H1 (cell line): ENCODE measurements around the gene ZGRF1.
A peak's percentile ranks its signal among the peaks of the same experiment; 100 is the strongest.

Source experiments
- CEBPB ChIP-seq: IDR thresholded peaks from 2 replicates; pipeline ENCODE4 v1.6.1; 2012; ENCODE audit warnings: low read depth, low read length
- EZH2 ChIP-seq: fragments of 200-600 bp; sonication (generic); IDR thresholded peaks from 2 replicates; pipeline ENCODE4 v1.7.1; 2012; ENCODE audit warnings: low read depth, mild to moderate bottlenecking, moderate library complexity, low read length, inconsistent platforms; ENCODE audit not compliant: severe bottlenecking
- POLR2A ChIP-seq, 2 experiments: IDR thresholded peaks; 1 replicate in 1 of 2; 2 replicates in 1 of 2; pipeline ENCODE4 v1.6.1; 2011; ENCODE audit warnings: low read depth in 2 of 2, low read length in 2 of 2, mild to moderate bottlenecking in 2 of 2; ENCODE audit errors: control extremely low read depth in 1 of 2
- POLR2AphosphoS5 ChIP-seq: IDR thresholded peaks from 2 replicates; pipeline ENCODE4 v1.6.1; 2011; ENCODE audit warnings: low read depth, low read length
- SIRT6 ChIP-seq: IDR thresholded peaks from one replicate; pipeline ENCODE4 v1.7.1; 2012; ENCODE audit warnings: low read length, inconsistent platforms
- SP1 ChIP-seq: IDR thresholded peaks from 2 replicates; pipeline ENCODE4 v1.6.1; 2011; ENCODE audit warnings: low read depth, low read length
- TAF1 ChIP-seq: IDR thresholded peaks from 2 replicates; pipeline ENCODE4 v1.6.1; 2011; ENCODE audit warnings: mild to moderate bottlenecking, low read depth, low read length
- TBP ChIP-seq: IDR thresholded peaks from 2 replicates; pipeline ENCODE4 v1.6.1; 2011; ENCODE audit warnings: low read depth, low read length, improper control_type of control experiment
- ZNF274 ChIP-seq: IDR thresholded peaks from 2 replicates; pipeline ENCODE4 v1.7.0; 2012; ENCODE audit warnings: low read length, borderline replicate concordance; ENCODE audit errors: extremely low read depth
- TF ChIP-seq, protein P1 (sequence below), 3 experiments: IDR thresholded peaks; 1 replicate in 2 of 3; 2 replicates in 1 of 3; pipeline versions ENCODE4 v1.5.1 to v1.6.1; 2011; ENCODE audit warnings: low read length in 3 of 3, mild to moderate bottlenecking in 3 of 3, inconsistent platforms in 2 of 3, low read depth in 1 of 3, moderate library complexity in 1 of 3; ENCODE audit not compliant: insufficient read depth in 1 of 3; ENCODE audit errors: control extremely low read depth in 1 of 3
- TF ChIP-seq, protein P2 (sequence below): IDR thresholded peaks from 2 replicates; pipeline ENCODE4 v1.6.1; 2011; ENCODE audit warnings: low read length, improper control_type of control experiment

DNA sequence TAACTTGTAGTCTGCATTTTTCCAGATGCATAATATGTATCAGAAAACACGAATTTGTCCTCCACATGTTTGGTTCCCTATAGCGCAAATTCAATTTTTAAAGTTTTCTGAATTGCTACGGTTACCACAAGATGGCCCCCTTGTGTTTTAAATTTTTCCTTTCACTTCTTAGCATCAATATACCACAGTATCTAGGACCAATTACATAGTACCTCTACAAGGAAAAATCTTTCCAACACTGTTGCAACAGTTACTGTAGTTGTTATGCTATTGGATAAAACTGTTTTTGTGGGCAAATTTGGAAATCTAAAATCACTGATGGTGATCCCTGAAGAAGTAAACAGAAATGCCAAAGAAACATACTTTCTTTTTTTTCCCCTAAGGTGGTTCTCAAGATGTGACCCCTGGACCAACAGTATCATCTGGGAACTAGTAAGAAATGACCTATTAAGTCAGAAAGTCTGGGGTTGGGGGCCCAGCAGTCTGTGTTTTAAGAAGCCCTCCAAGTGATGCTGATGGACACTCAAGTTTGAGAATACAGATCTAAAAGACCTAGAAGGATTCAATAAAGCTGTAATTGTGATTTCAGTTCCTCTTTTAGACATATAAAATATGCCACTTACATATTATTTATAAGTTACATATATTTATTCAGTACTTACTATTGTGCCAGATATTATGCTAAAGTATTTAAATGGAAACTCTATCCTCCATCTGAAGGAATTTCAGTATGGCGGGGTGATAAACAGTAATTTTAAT, 3.1 kb downstream of the ZGRF1 start:
- TF ChIP-seq, protein P1, sequence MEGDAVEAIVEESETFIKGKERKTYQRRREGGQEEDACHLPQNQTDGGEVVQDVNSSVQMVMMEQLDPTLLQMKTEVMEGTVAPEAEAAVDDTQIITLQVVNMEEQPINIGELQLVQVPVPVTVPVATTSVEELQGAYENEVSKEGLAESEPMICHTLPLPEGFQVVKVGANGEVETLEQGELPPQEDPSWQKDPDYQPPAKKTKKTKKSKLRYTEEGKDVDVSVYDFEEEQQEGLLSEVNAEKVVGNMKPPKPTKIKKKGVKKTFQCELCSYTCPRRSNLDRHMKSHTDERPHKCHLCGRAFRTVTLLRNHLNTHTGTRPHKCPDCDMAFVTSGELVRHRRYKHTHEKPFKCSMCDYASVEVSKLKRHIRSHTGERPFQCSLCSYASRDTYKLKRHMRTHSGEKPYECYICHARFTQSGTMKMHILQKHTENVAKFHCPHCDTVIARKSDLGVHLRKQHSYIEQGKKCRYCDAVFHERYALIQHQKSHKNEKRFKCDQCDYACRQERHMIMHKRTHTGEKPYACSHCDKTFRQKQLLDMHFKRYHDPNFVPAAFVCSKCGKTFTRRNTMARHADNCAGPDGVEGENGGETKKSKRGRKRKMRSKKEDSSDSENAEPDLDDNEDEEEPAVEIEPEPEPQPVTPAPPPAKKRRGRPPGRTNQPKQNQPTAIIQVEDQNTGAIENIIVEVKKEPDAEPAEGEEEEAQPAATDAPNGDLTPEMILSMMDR (IDR thresholded peaks at IDR 0.05; ENCODE audit: control extremely low read depth in 1 of 3, insufficient read depth in 1 of 3, low read depth in 1 of 3, low read length in 3 of 3) = peak in 2 of 3 experiments; percentile 41 to 54; a peak in 2 of 4 replicates
- TF ChIP-seq SIRT6 (no peak), POLR2AphosphoS5 (no peak), CEBPB (no peak), TBP (no peak), EZH2 (no peak), TAF1 (no peak), ZNF274 (no peak), SP1 (no peak), POLR2A (IDR thresholded peaks at IDR 0.05; ENCODE audit: control extremely low read depth in 1 of 2, low read depth in 2 of 2, low read length in 2 of 2) (no peak)
- TF ChIP-seq, protein P2, sequence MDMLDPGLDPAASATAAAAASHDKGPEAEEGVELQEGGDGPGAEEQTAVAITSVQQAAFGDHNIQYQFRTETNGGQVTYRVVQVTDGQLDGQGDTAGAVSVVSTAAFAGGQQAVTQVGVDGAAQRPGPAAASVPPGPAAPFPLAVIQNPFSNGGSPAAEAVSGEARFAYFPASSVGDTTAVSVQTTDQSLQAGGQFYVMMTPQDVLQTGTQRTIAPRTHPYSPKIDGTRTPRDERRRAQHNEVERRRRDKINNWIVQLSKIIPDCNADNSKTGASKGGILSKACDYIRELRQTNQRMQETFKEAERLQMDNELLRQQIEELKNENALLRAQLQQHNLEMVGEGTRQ = no peak
